PC-9 (cell line): Measurements from ENCODE around the gene C19orf25. TPM values are rescaled to one million over a fixed set of nuclear protein-coding genes. Genes with fewer than 3 reads are reported as not detected.
"Not testable (repeated sequence)": the region's sequence is repeated elsewhere in the genome, so short reads cannot be mapped to it uniquely, and the experiment has no call there.

ENCODE experiments used
- BruUV-seq: library from RNA; stranded (reverse); fragments of 400-500 nt; replicated peaks from 2 replicates; lab custom pipeline; 2021; lab: Mats Ljungman, UMichigan
- CTCF ChIA-PET: fragments of 300-600 bp; sonication (Branson Sonifier 250); formaldehyde crosslinking; loops from one replicate; lab custom pipeline; 2022; ENCODE audit warnings: antibody characterized with exemption; lab: Charles Lee
- POLR2A ChIA-PET: fragments of 300-600 bp; sonication (Branson Sonifier 250); formaldehyde crosslinking; loops from one replicate; lab custom pipeline; 2022; ENCODE audit warnings: antibody characterized with exemption; ENCODE audit not compliant: unreplicated experiment; lab: Charles Lee
- DNase-seq, 2 experiments: peaks; one replicate each; pipeline versions ENCODE4 v3.0.0 to v3.0.0-alpha.2; 2015 to 2022; ENCODE audit warnings: mixed read lengths in 1 of 2
- H2AFZ ChIP-seq: fragments of 200-600 bp; sonication (generic); 2 replicates; pipeline ENCODE4 v1.8.1; 2017; ENCODE audit warnings: antibody characterized with exemption
- H3F3A ChIP-seq: fragments of 200-600 bp; sonication (generic); 2 replicates; pipeline ENCODE4 v1.8.1; 2017; ENCODE audit warnings: antibody characterized with exemption, mild to moderate bottlenecking, low read depth; ENCODE audit not compliant: insufficient read depth
- H3K27ac ChIP-seq: fragments of 200-600 bp; sonication (generic); 2 replicates; pipeline ENCODE4 v1.6.1; 2016; ENCODE audit warnings: mixed run types
- H3K27me3 ChIP-seq: fragments of 200-600 bp; sonication (generic); 2 replicates; pipeline ENCODE4 v1.6.1; 2016; ENCODE audit warnings: low read depth, mixed run types; ENCODE audit not compliant: insufficient read depth
- H3K36me3 ChIP-seq: fragments of 200-600 bp; sonication (generic); 2 replicates; pipeline ENCODE4 v1.6.1; 2016; ENCODE audit warnings: low read depth, mixed run types
- H3K4me1 ChIP-seq: fragments of 200-600 bp; sonication (generic); replicated peaks from 2 replicates; pipeline ENCODE4 v1.6.1; 2016; ENCODE audit warnings: mixed run types; ENCODE audit not compliant: insufficient read depth
- H3K4me2 ChIP-seq: fragments of 200-600 bp; sonication (generic); 2 replicates; pipeline ENCODE4 v1.6.1; 2017; ENCODE audit warnings: mixed run types
- H3K4me3 ChIP-seq: fragments of 200-600 bp; sonication (generic); 2 replicates; pipeline ENCODE4 v1.6.1; 2016; ENCODE audit warnings: mixed run types
- H3K79me2 ChIP-seq: fragments of 200-600 bp; sonication (generic); 2 replicates; pipeline ENCODE4 v1.6.1; 2017; ENCODE audit warnings: low read depth, mixed run types
- H3K9me2 ChIP-seq: fragments of 200-600 bp; sonication (generic); 2 replicates; pipeline ENCODE4 v1.8.1; 2017; ENCODE audit warnings: mild to moderate bottlenecking; ENCODE audit not compliant: insufficient read depth
- H3K9me3 ChIP-seq: fragments of 200-600 bp; sonication (generic); 2 replicates; pipeline ENCODE4 v1.8.1; 2016; ENCODE audit warnings: low read depth; ENCODE audit not compliant: insufficient read depth
- H4K20me1 ChIP-seq: fragments of 200-600 bp; sonication (generic); 2 replicates; pipeline ENCODE4 v1.8.1; 2017; ENCODE audit not compliant: insufficient read depth
- EZH2 ChIP-seq: fragments of 200-600 bp; sonication (generic); IDR thresholded peaks from 2 replicates; pipeline ENCODE4 v1.8.0; 2017; ENCODE audit warnings: antibody characterized with exemption, low read depth
- intact Hi-C: fragments of 100-400 bp; cut with micrococcal nuclease; formaldehyde crosslinking; loops from one replicate; pipeline ENCODE4 v1.10.0; 2022; ENCODE audit not compliant: unreplicated experiment
- total RNA-seq: library from RNA; stranded (reverse); gene quantifications from 2 replicates; pipeline ENCODE4 v1.2.3, GENCODE V29; 2021
- TF ChIP-seq, protein P1 (sequence below): fragments of 200-600 bp; sonication (generic); conservative IDR thresholded peaks from 2 replicates; pipeline ENCODE4 v1.6.1; 2017; ENCODE audit warnings: mixed run types, antibody characterized with exemption, mild to moderate bottlenecking, moderate library complexity

C19orf25 gene
- total RNA-seq, 1 experiment from 2014 or later = 28.0 TPM

DNA sequence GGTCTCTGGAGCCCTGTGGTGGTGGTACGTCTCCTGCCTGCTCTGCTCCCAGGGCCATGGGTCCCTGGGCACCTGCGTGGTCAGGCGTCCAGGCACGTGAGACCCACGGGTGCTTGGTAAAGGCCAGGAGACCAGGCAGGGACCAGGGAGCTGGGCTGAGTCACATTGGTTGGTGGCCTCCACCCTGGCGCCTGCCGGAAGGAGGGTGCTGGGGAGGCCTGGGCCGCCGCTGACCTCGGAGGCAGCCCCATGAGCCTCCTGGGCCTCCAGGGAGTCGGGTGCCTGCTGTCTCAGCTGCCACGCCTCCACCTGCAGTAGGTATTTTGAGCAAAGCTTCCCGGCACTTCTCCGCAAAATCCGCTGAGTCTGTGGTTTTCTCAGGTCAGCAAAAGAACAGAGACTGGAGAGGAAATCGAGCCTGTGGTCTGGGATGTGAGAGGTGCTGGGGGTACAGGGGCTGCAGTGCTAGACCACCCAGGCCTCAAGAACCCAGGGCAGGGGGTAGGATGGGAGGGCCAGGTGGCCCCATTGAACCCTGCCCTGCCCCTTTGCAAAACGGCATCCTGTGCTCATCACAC, 41.3 kb upstream of the C19orf25 start:
- H3K4me3 ChIP-seq = no peak overlapping the region
- CTCF ChIA-PET = no interaction called here
- no TSS peak for BruUV-seq
- no peaks in the 10 kb centered on the region for H3K4me1 ChIP-seq
- no peak overlapping the region for H2AFZ ChIP-seq
- DNase-seq = peak in 1 of 2 experiments; percentile 42
- no peaks in the 10 kb centered on the region for H3K27me3 ChIP-seq
- H3K79me2 ChIP-seq = no peaks in the 10 kb centered on the region
- no peaks in the 10 kb centered on the region for H3F3A ChIP-seq
- no peaks in the 10 kb centered on the region for H3K9me2 ChIP-seq
- H3K4me2 ChIP-seq = no peak overlapping the region
- TF ChIP-seq EZH2 = no peak
- TF ChIP-seq, protein P1, sequence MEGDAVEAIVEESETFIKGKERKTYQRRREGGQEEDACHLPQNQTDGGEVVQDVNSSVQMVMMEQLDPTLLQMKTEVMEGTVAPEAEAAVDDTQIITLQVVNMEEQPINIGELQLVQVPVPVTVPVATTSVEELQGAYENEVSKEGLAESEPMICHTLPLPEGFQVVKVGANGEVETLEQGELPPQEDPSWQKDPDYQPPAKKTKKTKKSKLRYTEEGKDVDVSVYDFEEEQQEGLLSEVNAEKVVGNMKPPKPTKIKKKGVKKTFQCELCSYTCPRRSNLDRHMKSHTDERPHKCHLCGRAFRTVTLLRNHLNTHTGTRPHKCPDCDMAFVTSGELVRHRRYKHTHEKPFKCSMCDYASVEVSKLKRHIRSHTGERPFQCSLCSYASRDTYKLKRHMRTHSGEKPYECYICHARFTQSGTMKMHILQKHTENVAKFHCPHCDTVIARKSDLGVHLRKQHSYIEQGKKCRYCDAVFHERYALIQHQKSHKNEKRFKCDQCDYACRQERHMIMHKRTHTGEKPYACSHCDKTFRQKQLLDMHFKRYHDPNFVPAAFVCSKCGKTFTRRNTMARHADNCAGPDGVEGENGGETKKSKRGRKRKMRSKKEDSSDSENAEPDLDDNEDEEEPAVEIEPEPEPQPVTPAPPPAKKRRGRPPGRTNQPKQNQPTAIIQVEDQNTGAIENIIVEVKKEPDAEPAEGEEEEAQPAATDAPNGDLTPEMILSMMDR = no peak
- intact Hi-C loops = no loop called here
- POLR2A ChIA-PET = interaction anchor here (0.6 kb wide), 1 partner anchor 227 kb away, joined by 4 read pairs; no protein-coding TSS in a partner anchor
- H4K20me1 ChIP-seq = no peaks in the 10 kb centered on the region
- H3K36me3 ChIP-seq = no peaks in the 10 kb centered on the region
- H3K9me3 ChIP-seq = no peaks in the 10 kb centered on the region
- no peak overlapping the region for H3K27ac ChIP-seq

DNA sequence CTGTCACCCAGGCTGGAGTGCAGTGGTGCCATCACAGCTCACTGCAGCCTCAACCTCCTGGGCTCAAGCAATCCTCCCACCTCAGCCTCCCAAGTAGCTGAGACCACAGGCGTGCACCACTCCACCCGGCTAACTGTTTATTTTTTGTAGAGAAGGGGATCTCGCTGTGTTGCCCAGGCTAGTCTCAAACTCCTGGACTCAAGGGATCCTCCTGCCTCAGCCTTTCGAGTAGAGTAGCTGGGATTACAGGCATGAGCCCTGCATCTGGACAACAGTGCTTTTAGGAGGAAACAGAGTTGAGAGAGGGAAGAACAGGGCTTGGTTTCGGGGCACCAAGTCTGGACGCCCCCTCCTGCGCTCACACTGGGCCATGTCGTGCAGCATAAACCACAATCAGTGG, 40.8 kb upstream of the C19orf25 start:
- H3K4me2 ChIP-seq, BruUV-seq, H3K79me2 ChIP-seq, H3K4me1 ChIP-seq, H3K36me3 ChIP-seq, H2AFZ ChIP-seq, intact Hi-C loops, H4K20me1 ChIP-seq, H3K27me3 ChIP-seq, H3K9me3 ChIP-seq, DNase-seq, H3K4me3 ChIP-seq, H3K9me2 ChIP-seq, H3K27ac ChIP-seq, H3F3A ChIP-seq, CTCF ChIA-PET: not testable (repeated sequence)
- POLR2A ChIA-PET = interaction anchor here (0.6 kb wide), 1 partner anchor 227 kb away, joined by 4 read pairs; no protein-coding TSS in a partner anchor

DNA sequence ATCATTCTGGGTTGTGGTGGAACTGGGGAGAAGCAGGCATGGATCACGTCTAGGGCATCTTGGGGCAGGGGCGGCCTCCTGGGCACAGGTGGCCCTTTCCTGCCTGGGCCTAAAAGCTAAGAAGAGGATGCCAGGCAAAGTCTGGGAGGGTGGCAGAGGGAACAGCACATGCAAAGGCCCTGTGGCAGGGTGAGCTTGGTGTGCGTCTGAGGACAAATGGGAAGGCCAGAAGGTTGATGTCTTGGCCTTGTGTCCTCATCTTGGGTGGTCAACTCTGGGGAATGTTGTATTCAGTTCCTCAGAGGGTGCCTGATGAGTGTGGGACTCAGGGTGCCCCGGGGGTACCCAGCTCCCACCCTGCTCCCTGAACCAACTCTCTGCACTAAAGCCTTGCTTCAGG, 39.5 kb upstream of the C19orf25 start:
- TF ChIP-seq EZH2 = no peak
- TF ChIP-seq, protein P1 = no peak
- Histone ChIP-seq H4K20me1 (no peaks in the 10 kb centered on the region), H3K79me2 (no peaks in the 10 kb centered on the region), H3K4me3 (no peak overlapping the region), H3K27ac (no peak overlapping the region), H3K9me3 (no peaks in the 10 kb centered on the region), H2AFZ (no peak overlapping the region), H3K9me2 (no peaks in the 10 kb centered on the region), H3K4me1 (no peaks in the 10 kb centered on the region), H3F3A (no peaks in the 10 kb centered on the region), H3K27me3 (no peaks in the 10 kb centered on the region), H3K36me3 (no peaks in the 10 kb centered on the region), H3K4me2 (no peak overlapping the region)
- CTCF ChIA-PET = interaction anchor here (0.6 kb wide), 1 partner anchor 144 kb away, joined by 6 read pairs; no protein-coding TSS in a partner anchor
- no peak for DNase-seq
- intact Hi-C loops = no loop called here
- POLR2A ChIA-PET = no interaction called here
- no TSS peak for BruUV-seq

DNA sequence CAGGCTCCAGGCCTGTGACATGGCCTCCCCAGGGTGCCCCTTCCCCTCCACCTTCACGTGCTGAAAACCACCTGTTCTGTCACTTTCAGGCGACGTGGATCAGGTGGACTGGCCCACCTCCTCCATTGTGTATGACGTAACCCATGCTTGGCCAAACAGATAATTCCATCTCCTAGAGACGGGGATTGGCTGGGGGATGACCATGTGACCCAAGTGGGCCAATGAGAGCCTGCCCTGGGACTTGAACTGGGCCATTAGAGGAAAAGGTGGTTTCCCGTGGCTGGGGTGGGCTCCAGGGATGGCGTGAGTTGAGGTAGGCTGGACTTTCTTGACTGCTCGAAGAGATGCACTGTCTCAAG, 37.4 kb upstream of the C19orf25 start:
- Histone ChIP-seq H3K4me3 (no peak overlapping the region), H3K4me1 (no peaks in the 10 kb centered on the region; the same call in 1 of the 2 replicates), H3K9me2 (no peaks in the 10 kb centered on the region), H3F3A (no peaks in the 10 kb centered on the region), H3K27me3 (no peaks in the 10 kb centered on the region), H3K79me2 (no peaks in the 10 kb centered on the region), H4K20me1 (no peaks in the 10 kb centered on the region), H2AFZ (no peak overlapping the region), H3K36me3 (no peaks in the 10 kb centered on the region), H3K9me3 (no peaks in the 10 kb centered on the region), H3K4me2 (no peak overlapping the region), H3K27ac (no peak overlapping the region)
- intact Hi-C loops = no loop called here
- ChIA-PET CTCF (no interaction called here), POLR2A (no interaction called here)
- BruUV-seq = no TSS peak
- TF ChIP-seq, protein P1 = no peak
- no peak for TF ChIP-seq EZH2
- DNase-seq = no peak
